Fibroblast of mammary gland (primary cell): ENCODE results near the gene FMR1.

Source experiments
- DNase-seq: peaks from one replicate; pipeline ENCODE4 v3.0.0-alpha.2; 2010; ENCODE audit warnings: low read depth
- H3K4me3 ChIP-seq: 2 replicates; pipeline ENCODE4 v1.5.1; 2011; ENCODE audit warnings: low read depth, mild to moderate bottlenecking, low read length, moderate library complexity; ENCODE audit not compliant: control insufficient read depth
- CTCF ChIP-seq: conservative IDR thresholded peaks from 2 replicates; pipeline ENCODE4 v1.5.1; 2011; ENCODE audit warnings: low read depth, low read length, inconsistent platforms; ENCODE audit not compliant: control insufficient read depth, insufficient read depth

The FMR1 gene

GRCh38 chrX:147911192-147912022 lies at the start of gene FMR1:
TSS of gene FMR1 (plus strand) at chrX:147911919. CDS start at chrX:147912180, 261 bp downstream.
- peak within 1 kb of the TSS; percentile 64 for H3K4me3 ChIP-seq
- DNase-seq: peak; percentile 86
- TF ChIP-seq CTCF: no peak

- DNase-seq: peak; percentile 18
- no peak for TF ChIP-seq CTCF
- no peak overlapping the region for H3K4me3 ChIP-seq
Observed at GRCh38 chrX:147875866-147876596, 35.7 kb upstream of the FMR1 start.

- DNase-seq: no peak
- TF ChIP-seq CTCF: no peak
- no peak overlapping the region for H3K4me3 ChIP-seq
Observed at GRCh38 chrX:147876849-147877646, 34.7 kb upstream of the FMR1 start.

GRCh38 chrX:147877726-147878125 lies 34.0 kb upstream of the FMR1 start:
- no peak for TF ChIP-seq CTCF
- no peak for DNase-seq
- H3K4me3 ChIP-seq: no peak overlapping the region

GRCh38 chrX:147884958-147885357 lies 26.8 kb upstream of the FMR1 start:
- TF ChIP-seq CTCF: no peak
- H3K4me3 ChIP-seq: no peak overlapping the region
- DNase-seq: peak; percentile 33

GRCh38 chrX:147890756-147891155 lies 21.0 kb upstream of the FMR1 start:
- no peak overlapping the region for H3K4me3 ChIP-seq
- no peak for TF ChIP-seq CTCF

More at GRCh38 chrX:147890756-147891155, 21.0 kb upstream of the FMR1 start:
- DNase-seq: no peak
